ENCODE results near the gene ULBP3. TPM values are rescaled to one million over a fixed set of nuclear protein-coding genes. Genes with fewer than 3 reads are reported as not detected.

ULBP3 gene
- polyA plus RNA-seq, 1 of the 3 experiments (the other 2 are of a cell fraction): 4.6 TPM

GRCh38 chr6:150033207-150033771, 35.6 kb downstream of the ULBP3 start:
- no peak overlapping the region for H3K4me3 ChIP-seq (ENCODE audit: low read depth in 2 of 2, low read length in 1 of 2)
- DNase-seq: no peak
- no peaks in the 10 kb centered on the region for H3K4me1 ChIP-seq (ENCODE audit: control insufficient read depth in 1 of 2, insufficient read depth in 2 of 2, low read depth in 1 of 2, low read length in 1 of 2)
- no peaks in the 10 kb centered on the region for H4K20me1 ChIP-seq (ENCODE audit: insufficient read depth)
- H3K9me2 ChIP-seq: no peaks in the 10 kb centered on the region
- no peaks in the 10 kb centered on the region for H3K36me3 ChIP-seq (replicated peaks in 1 of 2; ENCODE audit: control insufficient read depth in 1 of 2, insufficient read depth in 2 of 2, low read length in 1 of 2)
- H3K9ac ChIP-seq: no peak overlapping the region
- no peaks in the 10 kb centered on the region for H3K9me3 ChIP-seq
- H2AFZ ChIP-seq (ENCODE audit: low read depth): no peak overlapping the region
- H3K27ac ChIP-seq (ENCODE audit: low read depth in 2 of 2, low read length in 1 of 2): no peak overlapping the region
- peaks cover 51% of the 10 kb centered on the region for H3K27me3 ChIP-seq (ENCODE audit: insufficient read depth)
- H3K79me2 ChIP-seq (ENCODE audit: insufficient read depth): no peaks in the 10 kb centered on the region
- WGBS (ENCODE audit: low lambda C conversion rate): 26% methylated on average over 4 of the region's 6 CpGs
- H3F3A ChIP-seq (replicated peaks; ENCODE audit: insufficient read depth): no peaks in the 10 kb centered on the region
- H3K4me2 ChIP-seq: no peak overlapping the region
- POLR2A ChIA-PET: no interaction called here
- CTCF ChIA-PET: no interaction called here
- TF ChIP-seq FOSL2 (IDR thresholded peaks at IDR 0.05; ENCODE audit: borderline replicate concordance, low read depth) (no peak), GABPA (IDR thresholded peaks at IDR 0.05; ENCODE audit: low read depth) (no peak), YY1 (IDR thresholded peaks at IDR 0.05; ENCODE audit: low read depth) (no peak), ZBTB33 (IDR thresholded peaks at IDR 0.05; ENCODE audit: borderline replicate concordance, low read depth) (no peak), POLR2AphosphoS5 (IDR thresholded peaks at IDR 0.05; ENCODE audit: low read depth, low read length) (no peak), NFIC (IDR thresholded peaks at IDR 0.05; ENCODE audit: borderline replicate concordance) (no peak), GATA2 (CRISPR knock-in tag; IDR thresholded peaks at IDR 0.05) (no peak), TCF12 (IDR thresholded peaks at IDR 0.05) (no peak), USF2 (IDR thresholded peaks at IDR 0.05; ENCODE audit: borderline replicate concordance, low read depth, low read length) (no peak)
- TF ChIP-seq, protein P1, sequence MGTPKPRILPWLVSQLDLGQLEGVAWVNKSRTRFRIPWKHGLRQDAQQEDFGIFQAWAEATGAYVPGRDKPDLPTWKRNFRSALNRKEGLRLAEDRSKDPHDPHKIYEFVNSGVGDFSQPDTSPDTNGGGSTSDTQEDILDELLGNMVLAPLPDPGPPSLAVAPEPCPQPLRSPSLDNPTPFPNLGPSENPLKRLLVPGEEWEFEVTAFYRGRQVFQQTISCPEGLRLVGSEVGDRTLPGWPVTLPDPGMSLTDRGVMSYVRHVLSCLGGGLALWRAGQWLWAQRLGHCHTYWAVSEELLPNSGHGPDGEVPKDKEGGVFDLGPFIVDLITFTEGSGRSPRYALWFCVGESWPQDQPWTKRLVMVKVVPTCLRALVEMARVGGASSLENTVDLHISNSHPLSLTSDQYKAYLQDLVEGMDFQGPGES (IDR thresholded peaks at IDR 0.05; ENCODE audit: low read depth, low read length): no peak

- Histone ChIP-seq H3K4me2 (no peak overlapping the region), H3K4me1 (ENCODE audit: control insufficient read depth in 1 of 2, insufficient read depth in 2 of 2, low read depth in 1 of 2, low read length in 1 of 2) (no peaks in the 10 kb centered on the region), H3K79me2 (ENCODE audit: insufficient read depth) (no peaks in the 10 kb centered on the region), H3K9ac (no peak overlapping the region), H3K9me2 (no peaks in the 10 kb centered on the region), H3K9me3 (no peaks in the 10 kb centered on the region), H4K20me1 (ENCODE audit: insufficient read depth) (no peaks in the 10 kb centered on the region), H3K27me3 (ENCODE audit: insufficient read depth) (peaks cover 52% of the 10 kb centered on the region), H3K27ac (ENCODE audit: low read depth in 2 of 2, low read length in 1 of 2) (no peak overlapping the region), H3K36me3 (replicated peaks in 1 of 2; ENCODE audit: control insufficient read depth in 1 of 2, insufficient read depth in 2 of 2, low read length in 1 of 2) (no peaks in the 10 kb centered on the region), H3K4me3 (ENCODE audit: low read depth in 2 of 2, low read length in 1 of 2) (no peak overlapping the region), H3F3A (replicated peaks; ENCODE audit: insufficient read depth) (no peaks in the 10 kb centered on the region), H2AFZ (ENCODE audit: low read depth) (no peak overlapping the region)
- ChIA-PET CTCF (no interaction called here), POLR2A (no interaction called here)
- no peak for DNase-seq
- 27% methylated on average over 8 of the region's 8 CpGs for WGBS (ENCODE audit: low lambda C conversion rate)
- TF ChIP-seq RFX5 (IDR thresholded peaks at IDR 0.05; ENCODE audit: low read length) (no peak), FOXM1 (IDR thresholded peaks at IDR 0.05; ENCODE audit: low read depth) (no peak), ELF1 (IDR thresholded peaks at IDR 0.05) (no peak), RAD21 (IDR thresholded peaks at IDR 0.05; ENCODE audit: low read length) (no peak), RCOR1 (IDR thresholded peaks at IDR 0.05; ENCODE audit: low read length) (no peak), SIN3A (IDR thresholded peaks at IDR 0.05; ENCODE audit: borderline replicate concordance, low read depth, low read length) (no peak), NFIC (IDR thresholded peaks at IDR 0.05; ENCODE audit: borderline replicate concordance) (no peak), YY1 (IDR thresholded peaks at IDR 0.05; ENCODE audit: low read depth) (no peak), TCF12 (IDR thresholded peaks at IDR 0.05) (no peak), EZH2phosphoT487 (IDR thresholded peaks at IDR 0.05; ENCODE audit: borderline replicate concordance, low read depth) (no peak), MXI1 (IDR thresholded peaks at IDR 0.05; ENCODE audit: low read depth, low read length) (no peak), FOXJ3 (CRISPR knock-in tag; IDR thresholded peaks at IDR 0.05) (no peak), TEAD4 (IDR thresholded peaks at IDR 0.05; ENCODE audit: borderline replicate concordance, insufficient read depth) (no peak), SMC3 (IDR thresholded peaks at IDR 0.05; ENCODE audit: low read depth, low read length) (no peak)
- TF ChIP-seq, protein P2, sequence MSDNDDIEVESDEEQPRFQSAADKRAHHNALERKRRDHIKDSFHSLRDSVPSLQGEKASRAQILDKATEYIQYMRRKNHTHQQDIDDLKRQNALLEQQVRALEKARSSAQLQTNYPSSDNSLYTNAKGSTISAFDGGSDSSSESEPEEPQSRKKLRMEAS (IDR thresholded peaks at IDR 0.05; ENCODE audit: low read depth): no peak
- TF ChIP-seq, protein P3, sequence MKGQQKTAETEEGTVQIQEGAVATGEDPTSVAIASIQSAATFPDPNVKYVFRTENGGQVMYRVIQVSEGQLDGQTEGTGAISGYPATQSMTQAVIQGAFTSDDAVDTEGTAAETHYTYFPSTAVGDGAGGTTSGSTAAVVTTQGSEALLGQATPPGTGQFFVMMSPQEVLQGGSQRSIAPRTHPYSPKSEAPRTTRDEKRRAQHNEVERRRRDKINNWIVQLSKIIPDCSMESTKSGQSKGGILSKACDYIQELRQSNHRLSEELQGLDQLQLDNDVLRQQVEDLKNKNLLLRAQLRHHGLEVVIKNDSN (IDR thresholded peaks at IDR 0.05; ENCODE audit: borderline replicate concordance, low read depth): no peak
These were observed 36.3 kb downstream of the ULBP3 start for GRCh38 chr6:150032598-150032997.
